AG09309 (cell line): Measurements from ENCODE around the gene HELLS.

Experiments
- DNase-seq: peaks from one replicate; pipeline ENCODE4 v3.0.0-alpha.2; 2010; ENCODE audit warnings: low read depth
- H3K4me3 ChIP-seq: 2 replicates; pipeline ENCODE4 v1.5.1; 2011; ENCODE audit warnings: mild to moderate bottlenecking, low read depth, low read length, moderate library complexity; ENCODE audit not compliant: control insufficient read depth
- CTCF ChIP-seq: IDR thresholded peaks from 2 replicates; pipeline ENCODE4 v1.5.1; 2011; ENCODE audit warnings: mild to moderate bottlenecking, low read depth, low read length, inconsistent platforms; ENCODE audit not compliant: insufficient read depth, control insufficient read depth; ENCODE audit errors: missing control alignments

Gene HELLS

GRCh38 chr10:94607111-94607510 lies 61.5 kb downstream of the HELLS start:
- no peak overlapping the region for H3K4me3 ChIP-seq
- DNase-seq = no peak
- no peak for TF ChIP-seq CTCF

- no peak for TF ChIP-seq CTCF
- H3K4me3 ChIP-seq = no peak overlapping the region
- DNase-seq = no peak
Observed at GRCh38 chr10:94608559-94608958, 63.0 kb downstream of the HELLS start.

- H3K4me3 ChIP-seq = no peak overlapping the region
- TF ChIP-seq CTCF = no peak
Observed at GRCh38 chr10:94614558-94614957, 69.0 kb downstream of the HELLS start.

GRCh38 chr10:94617389-94617944 lies 71.9 kb downstream of the HELLS start:
- no peak for TF ChIP-seq CTCF
- no peak overlapping the region for H3K4me3 ChIP-seq
- no peak for DNase-seq

More at GRCh38 chr10:94614558-94614957, 69.0 kb downstream of the HELLS start:
- DNase-seq = no peak

GRCh38 chr10:94622666-94623205 lies 77.1 kb downstream of the HELLS start:
- DNase-seq = no peak
- H3K4me3 ChIP-seq = no peak overlapping the region
- no peak for TF ChIP-seq CTCF

- DNase-seq = no peak
- no peak overlapping the region for H3K4me3 ChIP-seq
- TF ChIP-seq CTCF = no peak
Observed at GRCh38 chr10:94623572-94623971, 78.0 kb downstream of the HELLS start.
